Measurements from ENCODE around the gene AK4.

- TF ChIP-seq CTCF (IDR thresholded peaks at IDR 0.05; ENCODE audit: poor library complexity) (no peak), EZH2phosphoT487 (IDR thresholded peaks at IDR 0.05; ENCODE audit: low read depth, severe bottlenecking, unreplicated experiment) (no peak), EZH2 (IDR thresholded peaks at IDR 0.05; ENCODE audit: borderline replicate concordance) (no peak)
Observed at GRCh38 chr1:65153635-65154034, 5.6 kb downstream of the AK4 start.
